Islet of Langerhans (tissue), 1 donor: ENCODE measurements around the gene ARL4D.
"Not testable (repeated sequence)": the region's sequence is repeated elsewhere in the genome, so short reads cannot be mapped to it uniquely, and the experiment has no call there.

Experiments
- FAIRE-seq: peaks from one replicate; lab custom pipeline; 2011; peaks lifted over from hg19 to GRCh38; lab: Jason Lieb, UNC

ARL4D gene

DNA sequence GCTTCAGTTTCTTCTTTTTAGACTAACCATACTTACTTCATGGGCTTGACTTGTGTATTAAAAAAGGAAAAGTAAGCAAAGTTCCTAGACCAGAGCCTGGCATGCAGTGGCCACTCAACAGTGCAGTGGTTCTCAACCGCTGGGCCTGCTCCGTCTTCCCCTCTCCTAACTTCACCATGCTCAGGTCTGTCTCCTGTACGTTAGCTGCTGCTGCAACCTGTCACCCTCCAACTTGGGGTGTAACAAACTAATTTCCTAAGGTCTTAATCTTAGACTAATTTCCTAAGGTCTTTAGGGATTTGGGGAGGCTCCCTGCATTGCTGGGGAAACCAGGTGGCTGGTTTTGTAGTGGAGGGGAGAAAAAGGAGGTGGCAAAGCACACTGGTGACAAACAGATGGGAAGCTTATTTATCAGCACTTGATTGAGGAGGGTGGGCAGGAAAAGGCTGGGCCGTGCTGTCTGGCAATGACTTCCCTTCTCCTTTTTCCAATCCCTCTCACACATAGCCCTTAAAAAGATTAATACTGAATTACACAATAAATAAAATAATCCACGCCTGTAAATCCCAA, 2.2 kb upstream of the ARL4D start:
- FAIRE-seq, result no peak

DNA sequence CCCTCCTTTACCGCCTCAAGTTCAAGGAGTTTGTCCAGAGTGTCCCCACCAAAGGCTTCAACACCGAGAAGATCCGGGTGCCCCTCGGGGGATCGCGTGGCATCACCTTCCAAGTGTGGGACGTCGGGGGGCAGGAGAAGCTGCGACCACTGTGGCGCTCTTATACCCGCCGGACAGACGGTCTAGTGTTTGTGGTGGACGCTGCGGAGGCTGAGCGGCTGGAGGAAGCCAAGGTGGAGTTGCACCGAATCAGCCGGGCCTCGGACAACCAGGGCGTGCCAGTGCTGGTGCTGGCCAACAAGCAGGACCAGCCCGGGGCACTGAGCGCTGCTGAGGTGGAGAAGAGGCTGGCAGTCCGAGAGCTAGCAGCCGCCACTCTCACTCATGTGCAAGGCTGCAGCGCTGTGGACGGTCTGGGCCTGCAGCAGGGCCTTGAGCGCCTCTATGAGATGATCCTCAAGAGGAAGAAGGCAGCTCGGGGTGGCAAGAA, 1.1 kb downstream of the ARL4D start:
- FAIRE-seq, result no peak

DNA sequence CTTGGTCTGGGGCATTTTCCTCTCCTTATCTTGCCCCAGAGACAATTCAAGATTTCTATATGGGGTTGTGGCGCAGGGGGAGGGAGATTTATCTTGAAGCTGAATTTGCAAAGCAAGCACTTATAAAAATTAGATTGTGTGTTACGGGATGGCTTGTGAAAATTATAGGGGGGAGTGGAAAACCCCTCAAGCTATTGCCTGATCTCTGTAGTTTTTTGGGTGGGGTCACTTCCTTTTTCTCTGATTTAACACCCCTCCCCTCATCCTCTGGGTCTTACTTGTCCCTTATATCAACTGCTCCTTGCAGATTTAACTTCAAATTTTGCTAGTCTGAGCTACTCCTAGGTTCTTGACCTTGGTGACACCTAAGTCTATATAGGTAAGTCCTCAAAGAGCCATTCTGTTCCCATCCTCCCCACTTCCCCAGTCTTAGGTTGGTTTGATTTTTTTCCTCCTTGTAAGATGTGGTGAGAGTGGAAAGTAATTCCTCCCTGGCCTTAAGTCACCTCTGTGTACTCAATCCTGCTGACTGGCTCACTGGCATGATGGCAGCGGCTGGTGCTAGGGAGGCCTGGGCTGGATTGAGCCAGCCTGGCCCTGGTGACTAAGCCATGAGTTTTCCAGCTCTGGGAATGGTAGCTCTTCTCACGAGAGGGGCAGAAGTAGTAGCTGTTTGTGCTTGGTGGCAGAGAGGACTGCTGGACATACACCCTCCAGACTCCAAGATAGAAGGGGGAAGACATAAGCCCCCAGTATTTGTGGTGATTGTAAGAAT, 2.3 kb downstream of the ARL4D start:
- peak; percentile 69 for FAIRE-seq

DNA sequence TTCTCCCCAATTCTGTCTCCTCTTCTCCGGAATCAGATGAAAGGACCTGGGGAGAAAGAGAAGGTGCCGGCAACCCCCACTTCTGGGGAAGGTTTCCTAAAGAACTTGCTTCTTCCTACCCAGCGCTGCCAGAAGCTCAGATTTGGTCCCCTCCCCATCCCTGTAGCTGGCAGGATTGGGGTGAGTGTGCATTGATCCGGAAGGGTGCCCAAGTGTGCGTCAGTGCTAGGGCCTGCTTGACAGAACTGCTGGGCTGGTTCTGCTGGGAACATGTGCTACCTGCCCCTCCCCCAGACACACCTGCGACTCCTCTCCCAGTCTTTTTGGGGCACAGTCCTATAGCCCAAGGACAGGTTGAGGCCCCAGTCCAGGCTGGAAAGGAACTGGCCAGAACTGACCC, 3.3 kb downstream of the ARL4D start:
- FAIRE-seq, result no peak

DNA sequence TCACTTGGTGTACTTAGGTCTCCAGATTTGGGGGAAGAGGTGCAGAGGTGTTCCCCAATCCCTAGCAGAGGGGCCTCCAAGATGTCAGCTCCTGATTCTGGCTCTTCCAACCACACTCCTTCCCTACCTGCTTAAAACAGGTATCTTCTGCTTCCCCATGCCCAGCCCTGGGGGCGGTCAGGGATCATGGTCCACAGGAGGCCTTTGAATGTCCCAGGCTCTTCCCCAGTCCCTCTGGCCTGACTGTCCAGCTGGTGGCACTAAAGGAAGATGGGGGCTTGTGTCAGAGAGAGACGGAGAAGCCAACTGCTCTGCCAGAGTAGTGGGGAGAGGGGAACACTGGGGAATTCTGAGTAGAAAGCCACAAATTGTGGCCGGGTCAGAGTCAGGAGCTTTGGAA, 3.8 kb downstream of the ARL4D start:
- no peak for FAIRE-seq

DNA sequence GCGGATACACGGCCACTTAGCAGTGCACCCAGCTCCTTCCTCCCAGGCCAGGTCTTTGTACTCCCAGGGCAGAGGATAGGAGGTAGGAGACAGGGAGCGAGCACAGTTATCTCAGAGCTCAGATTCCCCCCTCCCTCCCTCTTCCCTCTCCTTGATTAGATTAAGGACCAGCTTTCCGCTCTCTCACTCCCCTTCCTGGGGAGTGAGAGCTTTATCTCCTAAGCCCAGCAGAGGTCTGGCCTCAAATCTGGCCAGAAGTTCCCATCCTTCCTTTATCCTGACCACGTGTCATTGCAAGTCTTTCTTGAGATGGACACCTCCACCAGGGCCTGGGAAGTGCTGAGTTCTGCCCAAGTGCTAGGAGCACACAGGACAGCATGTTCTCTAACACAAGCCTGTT, 5.1 kb downstream of the ARL4D start:
- FAIRE-seq, result no peak

DNA sequence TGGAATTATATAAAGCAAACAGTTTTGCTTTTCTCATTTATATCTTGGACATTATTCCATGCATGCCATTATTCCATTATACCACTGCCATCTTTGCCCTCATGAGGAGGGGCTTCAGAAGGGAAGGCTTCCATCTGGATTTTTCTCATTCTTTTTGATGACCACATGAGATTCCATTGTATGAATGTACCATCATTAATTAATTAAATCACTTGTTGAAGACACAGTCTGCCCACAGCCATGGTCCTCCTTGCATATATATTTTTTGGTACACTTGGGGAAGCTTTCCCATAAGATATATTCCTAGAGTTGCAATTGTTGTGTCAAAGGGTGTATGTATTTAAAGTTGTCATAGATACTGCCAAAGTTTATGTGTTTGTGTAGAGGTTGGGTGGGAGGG, 7.1 kb downstream of the ARL4D start:
- FAIRE-seq, result no peak

DNA sequence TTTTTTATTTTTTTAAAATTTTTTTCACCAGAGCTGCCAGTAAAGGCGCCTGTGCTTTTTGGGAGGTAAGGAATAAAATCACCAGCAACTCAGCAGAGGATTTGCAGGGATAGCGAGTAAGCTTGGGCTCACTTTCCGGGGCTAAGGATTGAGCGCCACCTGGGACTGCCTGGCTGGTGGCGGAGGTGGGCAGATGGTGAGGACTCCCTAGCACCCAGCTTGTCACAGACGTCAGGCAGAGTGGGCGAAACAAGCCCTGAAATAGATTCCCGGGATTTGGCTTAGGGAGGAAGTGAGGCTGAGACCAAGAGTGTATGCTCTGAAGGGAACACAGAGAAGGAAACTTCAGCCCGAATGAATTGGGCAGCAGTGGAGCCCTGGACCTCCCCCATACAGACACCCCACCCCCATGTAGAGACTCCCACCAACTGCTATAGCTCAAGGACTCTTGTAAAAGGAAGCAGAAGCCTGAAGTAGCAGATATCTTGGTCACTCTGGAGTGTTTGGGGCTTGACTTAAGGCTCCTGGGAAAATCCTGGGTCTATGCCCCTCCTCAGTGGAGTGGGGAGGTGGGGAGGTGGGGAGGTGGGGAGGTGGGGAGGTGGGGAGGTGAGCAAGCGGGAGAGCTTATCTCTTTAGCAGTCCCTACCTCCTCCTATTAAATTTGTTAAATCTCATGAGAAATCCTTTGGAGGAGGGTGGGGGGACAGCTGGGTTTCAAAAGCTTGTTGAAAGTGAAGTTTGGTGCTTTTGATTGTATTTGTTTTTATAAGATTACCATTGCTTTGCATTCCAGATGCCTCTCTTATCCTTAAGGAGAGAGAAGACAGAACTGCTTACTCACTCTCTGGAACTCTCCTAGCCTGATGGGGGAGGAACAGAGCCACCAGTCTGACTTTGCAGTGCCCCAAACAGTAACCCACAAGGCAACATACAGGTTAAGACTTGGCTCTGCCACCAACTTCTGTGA, 8.2 kb downstream of the ARL4D start:
- no peak for FAIRE-seq

DNA sequence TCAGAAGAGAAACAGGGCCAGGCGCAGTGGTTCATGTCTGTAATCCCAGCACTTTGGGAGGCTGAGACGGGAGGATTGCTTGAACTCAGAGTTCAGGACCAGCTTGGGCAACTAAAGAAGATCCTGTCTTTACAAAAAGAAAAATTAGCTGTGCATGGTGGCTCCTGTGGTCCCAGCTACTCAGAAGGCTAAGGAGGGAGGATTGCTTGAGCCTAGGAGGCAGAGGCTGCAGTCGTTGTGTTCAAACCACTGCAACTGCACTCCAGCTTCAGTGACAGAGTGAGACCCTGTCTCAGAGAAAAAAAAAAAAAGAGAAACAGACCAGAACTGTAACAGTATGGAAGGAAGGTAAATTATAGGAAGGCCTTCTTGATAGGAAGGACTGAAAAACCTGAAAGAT, 10.3 kb downstream of the ARL4D start:
- FAIRE-seq, result no peak

DNA sequence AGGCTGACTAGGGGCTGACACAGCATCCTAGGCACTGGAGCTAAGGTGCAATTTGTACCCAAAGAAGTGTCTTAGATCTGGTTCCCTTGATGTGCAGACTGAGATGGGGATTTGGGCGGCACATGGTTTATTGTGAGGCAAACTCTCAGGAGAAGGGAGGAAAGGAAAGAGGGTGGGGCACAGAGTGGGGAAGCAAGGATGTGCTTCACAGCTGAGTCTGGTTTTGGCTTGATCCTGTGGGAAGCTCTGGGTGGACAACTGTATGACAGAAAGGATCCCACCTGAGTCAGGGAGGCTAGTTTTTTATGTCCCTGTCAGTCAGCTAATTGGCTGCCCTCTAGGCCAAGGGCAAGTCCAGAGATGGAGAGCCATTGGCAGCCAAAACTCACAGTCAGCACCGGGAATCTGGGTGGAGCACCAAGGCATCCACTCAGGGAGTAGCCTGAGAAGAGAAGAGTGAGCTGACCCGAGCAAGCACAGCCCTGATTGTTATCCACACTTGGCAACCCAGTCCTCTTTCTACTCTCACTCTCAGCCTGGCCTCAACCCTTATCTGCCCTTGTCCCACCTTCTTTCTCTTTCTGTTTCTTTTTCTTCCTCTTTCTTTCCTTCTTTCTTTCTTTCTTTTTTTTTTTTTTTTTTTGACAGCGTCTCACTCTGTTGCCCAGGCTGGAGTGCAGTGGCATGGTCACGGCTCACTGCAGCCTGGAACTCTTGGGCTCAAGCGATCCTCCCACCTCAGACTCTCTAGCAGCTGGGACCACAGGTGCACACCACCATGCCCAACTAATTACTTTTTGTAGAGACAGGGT, 12.0 kb downstream of the ARL4D start:
- FAIRE-seq, result no peak

DNA sequence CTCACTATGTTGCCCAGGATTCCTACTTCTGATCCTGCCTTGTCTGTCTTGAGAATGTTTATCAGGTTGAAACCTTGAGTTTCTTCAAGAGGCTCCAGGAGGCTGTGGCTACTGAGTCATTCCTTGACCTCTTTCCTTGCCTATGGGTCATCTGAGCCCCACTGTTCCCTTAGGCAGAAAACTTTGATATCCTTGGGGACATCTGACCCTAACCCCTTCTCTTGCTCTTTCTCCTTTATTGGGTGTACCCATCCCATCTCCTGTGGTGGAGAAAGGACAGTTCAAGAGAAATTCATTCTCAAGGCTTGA, 12.5 kb downstream of the ARL4D start:
- FAIRE-seq, result no peak

DNA sequence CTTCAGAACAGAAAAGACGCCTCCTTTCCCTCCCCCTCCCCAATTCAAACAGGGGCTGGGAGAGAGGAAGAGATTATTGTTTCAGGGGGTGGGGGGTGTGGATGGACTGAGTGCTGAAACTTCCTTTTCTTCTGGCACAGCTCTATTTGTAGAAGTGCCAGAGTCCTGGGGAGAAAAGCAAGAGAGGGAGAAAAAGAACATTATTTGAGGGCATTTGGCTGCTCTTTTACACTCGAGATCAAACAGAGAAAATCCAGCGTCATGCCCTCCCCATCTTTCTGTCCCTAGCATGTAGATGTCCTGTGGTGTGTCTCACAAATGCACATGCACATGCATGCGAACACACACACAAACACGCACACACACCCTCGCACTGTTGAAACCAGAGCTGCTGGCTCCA, 13.0 kb downstream of the ARL4D start:
- no peak for FAIRE-seq

DNA sequence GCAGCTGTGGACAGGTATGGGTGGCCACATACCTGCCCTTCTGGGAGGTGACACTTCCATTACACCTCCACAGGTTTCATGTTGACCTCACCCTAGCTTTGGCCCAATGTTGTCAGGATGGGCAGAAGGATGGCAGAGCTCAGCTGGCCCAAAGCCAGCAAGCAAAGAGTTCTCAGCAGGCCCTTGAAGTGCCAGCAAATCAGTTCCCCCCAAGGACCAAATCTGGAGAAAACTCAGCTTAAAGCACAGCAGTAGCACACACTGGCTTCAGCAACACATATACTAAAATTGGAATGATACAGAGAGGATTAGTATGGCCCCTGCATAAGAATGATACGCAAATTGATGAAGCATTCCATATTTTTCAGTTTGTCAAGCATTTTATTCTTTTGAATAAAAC, 13.4 kb downstream of the ARL4D start:
- no peak for FAIRE-seq

DNA sequence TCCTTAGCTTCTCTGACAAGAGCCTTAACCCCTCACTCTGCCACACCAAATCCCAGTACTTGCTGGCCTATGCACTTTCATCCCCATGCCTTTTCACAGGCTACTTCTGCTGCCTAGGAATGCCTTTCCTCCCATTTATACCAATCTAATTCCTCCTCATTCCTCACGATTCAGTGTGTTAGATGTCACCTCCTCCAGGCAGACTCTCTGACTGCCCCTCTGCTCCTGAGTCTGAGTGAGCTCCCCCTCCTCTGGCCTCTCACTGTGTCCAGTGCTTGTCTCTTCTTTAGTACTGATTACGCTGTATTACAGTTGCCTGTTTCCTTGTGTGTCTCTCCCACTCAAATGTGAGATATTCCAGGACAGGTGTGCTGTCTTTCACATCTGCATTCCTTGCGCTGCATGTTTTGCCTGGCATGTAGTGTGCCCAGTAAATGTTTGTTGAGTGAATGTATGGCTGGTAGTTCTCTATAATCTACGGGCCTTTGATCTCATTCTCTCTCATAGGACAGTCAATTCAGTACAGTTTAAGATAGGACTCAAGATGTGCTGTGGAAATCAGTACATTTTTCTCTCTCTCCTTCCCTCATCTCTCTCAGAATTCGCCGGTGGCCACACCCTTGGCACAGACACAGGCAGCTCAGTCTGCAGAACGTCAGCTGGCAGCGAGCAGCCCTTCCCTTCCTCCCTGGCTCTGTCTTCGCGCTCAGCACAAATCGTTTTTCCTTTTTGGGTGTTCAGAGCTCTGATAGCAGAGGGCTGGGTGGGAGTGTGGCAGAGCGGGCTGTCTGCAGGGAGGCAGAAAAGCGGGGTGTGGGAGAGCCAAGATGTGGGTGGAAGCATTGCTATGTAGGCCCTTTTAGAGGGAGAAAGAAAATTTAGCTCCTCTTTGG, 18.5 kb downstream of the ARL4D start:
- no peak for FAIRE-seq

DNA sequence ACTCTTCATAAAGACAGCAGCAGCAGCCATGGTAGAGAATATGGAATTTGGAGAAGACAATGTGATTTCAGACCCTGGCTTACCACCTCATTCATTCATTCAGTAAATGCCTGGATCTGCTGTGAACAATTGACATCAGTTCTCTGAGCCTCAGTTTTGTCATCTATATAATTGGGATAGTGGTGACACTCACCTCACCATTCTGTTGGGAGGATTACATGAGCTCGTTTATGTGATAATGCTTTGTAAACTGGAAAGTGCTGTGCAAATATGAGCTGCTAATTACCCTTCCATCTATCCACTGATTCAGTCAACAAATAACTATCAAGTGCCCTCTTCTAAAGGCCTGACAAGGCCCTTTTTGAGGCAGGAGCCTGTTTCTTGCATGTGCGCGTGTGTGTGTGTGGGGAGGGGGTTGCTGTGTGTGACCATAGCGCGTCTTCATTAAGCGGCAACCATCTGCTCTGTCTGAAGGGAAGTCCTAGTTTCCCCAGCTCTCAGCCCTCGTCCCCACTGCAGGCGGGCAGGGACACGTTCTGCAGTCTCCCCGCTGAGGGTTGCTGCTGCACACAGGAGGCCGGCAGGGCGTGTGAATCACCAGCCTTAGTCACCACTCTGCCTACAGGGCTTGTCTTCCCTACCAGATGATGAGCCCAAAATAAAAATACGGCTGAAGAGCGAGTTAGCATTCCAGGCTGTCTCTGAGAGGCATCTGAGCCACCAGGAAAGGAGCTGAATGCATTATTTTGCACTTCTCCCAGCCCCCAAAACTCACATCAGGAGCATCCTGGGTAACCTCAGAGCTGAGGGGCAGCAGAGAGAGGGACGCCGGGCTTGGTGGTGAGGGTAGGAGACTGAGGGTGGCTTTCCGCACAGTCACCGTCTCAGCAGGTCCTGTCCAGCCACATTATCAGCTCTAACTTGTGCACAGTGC, 19.9 kb downstream of the ARL4D start:
- peak; percentile 53 for FAIRE-seq

DNA sequence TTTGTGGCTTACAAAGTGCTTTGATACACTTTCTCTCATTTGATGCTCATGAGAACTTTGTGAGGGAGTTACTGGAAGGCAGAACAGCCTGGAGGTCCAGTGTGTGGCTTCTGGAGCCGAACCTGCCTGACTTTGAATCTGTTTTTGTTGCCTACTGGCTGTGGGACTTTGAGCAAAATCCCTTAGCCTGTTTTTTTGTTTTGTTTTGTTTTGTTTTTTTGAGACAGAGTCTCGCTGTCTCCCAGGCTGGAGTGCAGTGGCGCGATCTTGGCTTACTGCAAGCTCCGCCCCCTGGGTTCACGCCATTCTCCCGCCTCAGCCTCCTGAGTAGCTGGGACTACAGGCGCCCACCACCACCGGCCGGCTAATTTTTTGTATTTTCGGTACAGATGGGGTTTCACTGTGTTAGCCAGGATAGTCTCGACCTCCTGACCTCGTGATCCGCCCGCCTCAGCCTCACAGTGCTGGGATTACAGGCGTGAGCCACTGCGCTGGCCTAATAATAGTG, 20.6 kb downstream of the ARL4D start:
- FAIRE-seq, result not testable (repeated sequence)

DNA sequence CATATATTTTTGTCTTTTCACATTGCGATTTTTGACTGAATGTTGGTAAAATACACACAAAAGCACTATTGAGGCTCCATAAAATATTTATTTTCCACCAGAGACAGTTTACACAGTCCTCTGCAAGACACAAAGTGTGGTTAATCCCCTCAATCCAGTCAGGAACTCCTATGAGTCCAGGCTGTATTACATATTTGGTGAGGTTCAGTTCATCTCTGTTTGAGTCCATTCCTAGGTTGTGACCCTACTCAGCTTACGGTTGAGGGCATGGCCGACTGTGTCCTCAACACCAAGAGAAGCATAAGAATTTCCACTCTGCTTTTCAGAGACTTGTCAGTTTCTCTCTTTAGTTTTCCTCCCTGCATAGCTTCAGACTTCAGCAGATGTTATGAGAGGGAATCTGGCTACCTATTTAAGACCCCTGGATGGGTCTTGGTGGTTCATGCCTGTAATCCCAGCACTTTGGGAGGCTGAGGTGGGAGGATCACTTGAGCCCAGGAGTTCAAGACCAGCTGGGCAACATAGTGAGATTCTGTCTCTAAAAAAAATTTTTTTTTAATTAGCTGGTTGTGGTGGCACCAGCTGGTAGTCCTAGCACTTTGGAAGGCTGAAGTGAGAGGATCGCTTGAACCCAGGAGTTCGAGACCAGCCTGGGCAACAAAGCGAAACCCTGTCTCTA, 25.1 kb downstream of the ARL4D start:
- no peak for FAIRE-seq

DNA sequence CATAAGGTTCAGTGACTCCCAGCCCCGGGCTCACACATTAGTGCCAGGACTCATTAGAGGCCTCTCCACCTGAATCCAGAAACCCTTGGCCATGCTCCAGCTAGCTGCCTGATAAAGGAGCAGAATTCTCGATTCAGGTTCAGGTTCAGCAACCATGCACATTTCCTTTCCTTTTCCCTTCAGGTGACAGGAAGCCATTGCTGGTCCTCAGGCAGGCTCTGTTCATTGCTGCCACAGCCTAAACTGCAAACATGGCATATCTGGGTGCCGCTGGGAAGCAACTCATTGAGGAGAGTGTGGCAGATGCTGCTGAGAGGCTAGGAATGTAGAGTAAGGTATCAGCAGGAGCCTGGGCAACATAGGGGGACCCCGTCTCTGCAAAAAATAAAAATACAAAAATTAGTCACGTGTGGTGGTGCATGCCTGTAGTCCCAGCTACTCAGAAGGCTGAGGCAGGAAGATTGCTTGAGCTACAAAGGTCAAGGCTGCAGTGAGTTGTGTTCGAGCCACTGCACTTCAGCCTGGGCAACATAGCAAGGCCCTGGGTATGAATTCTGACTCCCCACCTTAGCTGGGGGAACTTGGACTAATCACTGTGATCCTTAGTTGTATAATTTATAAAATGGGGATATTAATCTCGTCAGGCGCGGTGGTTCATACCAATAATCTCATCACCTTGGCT, 28.7 kb downstream of the ARL4D start:
- FAIRE-seq, result no peak

DNA sequence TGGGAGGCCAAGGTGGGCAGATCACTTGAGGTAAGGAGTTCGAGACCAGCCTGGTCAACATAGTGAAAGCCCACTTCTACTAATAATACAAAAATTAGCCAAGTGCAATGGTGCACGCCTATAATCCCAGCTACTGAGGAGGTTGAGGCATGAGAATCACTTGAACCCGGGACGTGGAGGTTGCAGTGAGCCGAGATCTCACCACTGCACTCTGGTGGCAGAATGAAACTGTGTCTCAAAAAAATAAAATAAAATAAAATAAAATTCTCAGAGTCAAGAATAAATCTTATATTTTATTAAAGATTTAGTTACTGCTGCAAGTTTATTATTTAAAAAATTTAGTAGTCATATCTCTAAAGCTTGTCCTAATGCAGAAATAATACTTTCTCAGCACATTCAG, 29.7 kb downstream of the ARL4D start:
- no peak for FAIRE-seq
